Naive thymus-derived CD4-positive, alpha-beta T cell (primary cell): ENCODE measurements around the gene JHY. TPM values are rescaled to one million over a fixed set of nuclear protein-coding genes. Genes with fewer than 3 reads are reported as not detected.

Experiments
- ATAC-seq: fragments of 150-1000 bp; cut with Tn5 transposase; 2 replicates; pipeline ENCODE4 v1.10.0; 2021; ENCODE audit warnings: mild to moderate bottlenecking, moderate library complexity
- CTCF ChIA-PET: fragments of 350-600 bp; sonication (Branson Sonifier 250); formaldehyde crosslinking; loops from one replicate; lab custom pipeline; 2021; ENCODE audit warnings: antibody characterized with exemption; lab: Charles Lee
- POLR2A ChIA-PET: fragments of 350-600 bp; sonication (Branson Sonifier 250); formaldehyde crosslinking; loops from one replicate; lab custom pipeline; 2021; ENCODE audit warnings: antibody characterized with exemption, inconsistent platforms; lab: Charles Lee
- DNase-seq, 9 donors: peaks; one replicate each; pipeline versions ENCODE4 v3.0.0 to v3.0.0-alpha.2; 2020 to 2022; ENCODE audit warnings: mixed read lengths in 1 of 9
- H3K27ac ChIP-seq: one replicate; pipeline ENCODE4 v1.7.0; 2013; ENCODE audit warnings: mild to moderate bottlenecking, low read depth, low read length, moderate library complexity
- H3K27me3 ChIP-seq, 2 donors: one replicate each; pipeline ENCODE4 v1.7.0; 2013; ENCODE audit warnings: low read length in 2 of 2, mild to moderate bottlenecking in 2 of 2, moderate library complexity in 2 of 2; ENCODE audit not compliant: control insufficient read depth in 2 of 2, insufficient read depth in 2 of 2
- H3K36me3 ChIP-seq, 3 experiments: 1 replicate in 2 of 3; 2 replicates in 1 of 3; pipeline ENCODE4 v1.7.0; 2013; ENCODE audit warnings: low read length in 3 of 3, mild to moderate bottlenecking in 3 of 3, moderate library complexity in 1 of 3; ENCODE audit not compliant: insufficient read depth in 3 of 3, control insufficient read depth in 2 of 3
- H3K4me1 ChIP-seq, 2 donors: one replicate each; pipeline ENCODE4 v1.7.0; 2013; ENCODE audit warnings: low read length in 2 of 2, mild to moderate bottlenecking in 2 of 2, moderate library complexity in 1 of 2; ENCODE audit not compliant: control insufficient read depth in 2 of 2, insufficient read depth in 2 of 2
- H3K4me3 ChIP-seq: 2 replicates; pipeline ENCODE4 v1.7.0; 2013; ENCODE audit warnings: mild to moderate bottlenecking, low read length
- H3K9me3 ChIP-seq, 3 experiments: 1 replicate in 2 of 3; 2 replicates in 1 of 3; pipeline ENCODE4 v1.7.0; 2013; ENCODE audit warnings: low read length in 3 of 3; ENCODE audit not compliant: control insufficient read depth in 2 of 3
- H3K27ac Mint-ChIP-seq, 9 donors: one replicate each; pipeline ENCODE4 v1.8.0; 2020 to 2022; ENCODE audit warnings: mixed read lengths in 9 of 9, mild to moderate bottlenecking in 8 of 9, moderate library complexity in 5 of 9, inconsistent platforms in 2 of 9
- H3K27me3 Mint-ChIP-seq, 5 donors: one replicate each; pipeline ENCODE4 v1.8.0; 2021 to 2022; ENCODE audit warnings: mixed read lengths in 5 of 5, mild to moderate bottlenecking in 1 of 5
- H3K36me3 Mint-ChIP-seq, 5 donors: one replicate each; pipeline ENCODE4 v1.8.0; 2020 to 2022; ENCODE audit warnings: mixed read lengths in 5 of 5, mild to moderate bottlenecking in 3 of 5, inconsistent platforms in 1 of 5
- H3K4me1 Mint-ChIP-seq, 7 donors: one replicate each; pipeline ENCODE4 v1.8.0; 2020 to 2022; ENCODE audit warnings: mixed read lengths in 7 of 7, mild to moderate bottlenecking in 3 of 7, inconsistent platforms in 1 of 7
- H3K4me3 Mint-ChIP-seq, 10 donors: one replicate each; pipeline ENCODE4 v1.8.0; 2020 to 2022; ENCODE audit warnings: mild to moderate bottlenecking in 10 of 10, mixed read lengths in 10 of 10, moderate library complexity in 6 of 10, inconsistent platforms in 2 of 10
- H3K9me3 Mint-ChIP-seq, 11 donors: one replicate each; pipeline ENCODE4 v1.8.0; 2020 to 2022; ENCODE audit warnings: mixed read lengths in 11 of 11, mild to moderate bottlenecking in 4 of 11, inconsistent platforms in 1 of 11, moderate library complexity in 1 of 11
- intact Hi-C, 2 donors: fragments of 100-400 bp; cut with micrococcal nuclease; formaldehyde crosslinking; loops; one replicate each; pipeline ENCODE4 v1.15.1; 2023
- polyA plus RNA-seq, 2 donors: library from polyadenylated mRNA; unstranded; fragments of 300-500 nt; fragmentation: Illumina TruSeq; gene quantifications; one replicate each; pipeline ENCODE4 v1.2.3, GENCODE V29; 2021
- total RNA-seq, 6 experiments: library from RNA in 5 of 6; stranded (reverse) in 5 of 6; gene quantifications; 1 replicate in 5 of 6; 2 replicates in 1 of 6; pipeline ENCODE4 v1.2.3 and lab custom pipeline; 2021 to 2026

Gene JHY
- total and polyA plus RNA-seq, 7 experiments from 2014 or later = 2.1 to 5.0 (median 4.1) TPM

DNA sequence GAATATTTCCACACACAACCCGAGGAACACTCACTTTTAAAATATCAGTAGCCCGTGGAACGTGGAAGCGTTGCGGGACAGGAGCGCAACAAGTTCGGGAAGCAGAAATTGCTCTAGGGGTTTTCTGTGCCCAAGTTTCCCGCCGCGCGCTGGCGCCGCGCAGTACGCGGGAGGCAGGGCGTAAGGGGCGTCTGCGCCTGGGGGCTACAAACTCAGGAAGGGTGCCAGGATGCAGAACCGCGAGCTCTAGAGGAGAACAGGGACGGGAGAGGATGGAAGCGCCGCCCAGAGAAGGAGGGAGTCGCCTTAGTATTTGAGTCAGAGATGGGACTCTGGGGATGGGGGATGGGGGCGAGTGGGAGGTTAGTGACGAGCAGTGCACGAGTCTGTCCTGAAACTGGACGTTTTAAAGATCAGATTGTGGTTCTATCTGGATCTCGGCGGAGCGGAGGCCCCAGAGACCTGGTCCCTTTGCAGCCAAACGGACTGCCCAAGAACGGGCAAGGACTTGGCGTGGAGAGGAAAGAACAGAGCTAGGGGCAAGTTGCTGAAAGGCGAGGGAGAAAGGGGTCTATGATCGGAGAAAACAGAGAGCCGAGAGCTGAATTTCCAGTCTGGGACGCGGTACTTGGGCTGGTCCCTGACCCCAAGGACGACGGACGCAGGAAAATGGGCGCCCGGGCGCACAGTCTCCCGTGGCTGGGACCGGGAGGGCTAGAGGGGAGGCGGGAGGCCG is 94.3 kb downstream of the JHY start:
- no peak overlapping the region for H3K27ac ChIP-seq
- peaks cover 25 to 26% of the 10 kb centered on the region in 2 donors for H3K27me3 ChIP-seq
- DNase-seq (no peak), ATAC-seq (no peak)
- Mint-ChIP-seq H3K27ac (peak overlapping the region in 1 of 9 donors; percentile 80), H3K4me1 (peaks cover 17 to 40% (median 25%) of the 10 kb centered on the region in 7 donors), H3K36me3 (peaks cover 0 to 6% (median 4%) of the 10 kb centered on the region in 5 donors), H3K4me3 (peak overlapping the region; percentile 31 to 80 (median 50)), H3K27me3 (peaks cover 82 to 96% (median 87%) of the 10 kb centered on the region in 5 donors), H3K9me3 (peaks cover 0 to 12% (median 4%) of the 10 kb centered on the region in 11 donors)
- POLR2A ChIA-PET = no interaction called here
- intact Hi-C loops = no loop called here
- no peak overlapping the region for H3K4me3 ChIP-seq
- CTCF ChIA-PET = no interaction called here
- H3K9me3 ChIP-seq = no peaks in the 10 kb centered on the region
- H3K4me1 ChIP-seq = peaks cover 0 to 8% of the 10 kb centered on the region in 2 donors
- H3K36me3 ChIP-seq = no peaks in the 10 kb centered on the region

DNA sequence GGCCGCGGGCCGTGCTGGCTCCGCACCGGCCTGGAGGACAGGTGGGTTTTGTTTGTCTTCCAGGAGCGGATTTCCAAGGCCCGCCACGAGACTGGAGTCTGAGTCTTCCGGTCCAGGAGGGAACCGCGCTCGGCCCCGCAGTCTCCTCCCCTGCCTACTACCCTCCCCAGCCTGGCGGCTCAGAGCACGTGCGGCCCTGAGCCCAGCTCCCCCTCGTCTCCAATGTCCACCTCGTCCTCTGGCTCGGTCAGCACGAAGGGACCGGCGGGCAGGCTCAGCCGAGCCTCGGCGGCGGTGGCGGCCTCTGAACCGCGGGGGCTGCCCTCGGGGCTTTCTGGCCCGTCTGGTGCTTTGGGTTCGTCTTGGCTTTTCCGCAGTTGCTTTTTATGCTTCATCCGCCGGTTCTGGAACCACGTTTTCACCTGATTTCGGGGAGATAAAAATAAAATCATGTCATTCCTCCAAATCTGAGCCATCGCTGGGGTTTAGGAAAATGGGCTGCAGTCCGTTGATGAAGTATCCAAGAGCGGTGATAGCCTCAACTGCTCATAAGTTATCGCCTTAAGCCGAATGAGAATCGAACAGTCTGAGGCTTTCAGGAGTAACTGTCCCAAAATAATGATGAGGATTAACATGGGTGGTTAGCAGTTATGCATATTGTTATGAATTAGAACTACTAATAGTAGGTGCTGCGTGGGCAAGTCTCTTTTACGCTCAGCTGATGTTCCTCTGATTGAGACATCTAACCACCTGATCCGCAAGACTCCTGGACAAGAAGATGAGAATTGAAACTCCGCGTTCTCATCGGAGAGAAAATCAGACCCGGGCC is 95.1 kb downstream of the JHY start:
- Histone ChIP-seq H3K36me3 (no peaks in the 10 kb centered on the region), H3K4me1 (peaks cover 0 to 8% of the 10 kb centered on the region in 2 donors), H3K27ac (no peak overlapping the region), H3K27me3 (peaks cover 26 to 32% of the 10 kb centered on the region in 2 donors), H3K4me3 (no peak overlapping the region), H3K9me3 (no peaks in the 10 kb centered on the region)
- peak overlapping the region; percentile 1 to 80 (median 34) for H3K4me3 Mint-ChIP-seq
- peaks cover 86 to 98% (median 92%) of the 10 kb centered on the region in 5 donors for H3K27me3 Mint-ChIP-seq
- DNase-seq (no peak), ATAC-seq (no peak)
- H3K4me1 Mint-ChIP-seq = peaks cover 17 to 47% (median 25%) of the 10 kb centered on the region in 7 donors
- ChIA-PET POLR2A (no interaction called here), CTCF (no interaction called here)
- peak overlapping the region in 1 of 9 donors; percentile 85 for H3K27ac Mint-ChIP-seq
- peaks cover 0 to 8% (median 6%) of the 10 kb centered on the region in 5 donors for H3K36me3 Mint-ChIP-seq
- intact Hi-C loops = no loop called here
- H3K9me3 Mint-ChIP-seq = peaks cover 0 to 18% (median 6%) of the 10 kb centered on the region in 11 donors

DNA sequence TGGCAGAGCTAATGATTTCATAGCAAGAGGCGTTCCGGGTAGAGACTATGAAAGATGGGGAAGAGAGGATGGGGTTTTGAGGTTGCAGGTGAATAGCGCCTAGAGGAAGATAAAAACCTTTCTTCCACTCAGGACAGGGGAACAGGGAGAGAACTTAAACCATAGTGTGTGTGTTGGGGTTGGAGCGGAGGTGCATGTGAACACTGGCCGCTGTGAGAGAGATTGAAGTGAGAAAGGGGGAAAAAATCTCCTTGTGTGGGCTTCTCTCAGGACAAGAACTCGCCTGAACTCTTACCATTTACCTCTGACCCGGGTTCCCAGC is 95.7 kb downstream of the JHY start:
- Histone ChIP-seq H3K9me3 (no peaks in the 10 kb centered on the region), H3K27ac (no peak overlapping the region), H3K4me3 (no peak overlapping the region), H3K4me1 (peaks cover 0 to 8% of the 10 kb centered on the region in 2 donors), H3K27me3 (peaks cover 23 to 38% of the 10 kb centered on the region in 2 donors), H3K36me3 (no peaks in the 10 kb centered on the region)
- H3K27me3 Mint-ChIP-seq = peaks cover 86 to 98% (median 93%) of the 10 kb centered on the region in 5 donors
- H3K36me3 Mint-ChIP-seq = peaks cover 0 to 9% (median 6%) of the 10 kb centered on the region in 5 donors
- H3K9me3 Mint-ChIP-seq = peaks cover 0 to 18% (median 6%) of the 10 kb centered on the region in 11 donors
- ChIA-PET CTCF (no interaction called here), POLR2A (no interaction called here)
- ATAC-seq (no peak), DNase-seq (no peak)
- intact Hi-C loops = no loop called here
- peak overlapping the region in 1 of 9 donors; percentile 85 for H3K27ac Mint-ChIP-seq
- peaks cover 18 to 53% (median 31%) of the 10 kb centered on the region in 7 donors for H3K4me1 Mint-ChIP-seq
- H3K4me3 Mint-ChIP-seq = peak overlapping the region in 9 of 10 donors; percentile 1 to 73 (median 30)

DNA sequence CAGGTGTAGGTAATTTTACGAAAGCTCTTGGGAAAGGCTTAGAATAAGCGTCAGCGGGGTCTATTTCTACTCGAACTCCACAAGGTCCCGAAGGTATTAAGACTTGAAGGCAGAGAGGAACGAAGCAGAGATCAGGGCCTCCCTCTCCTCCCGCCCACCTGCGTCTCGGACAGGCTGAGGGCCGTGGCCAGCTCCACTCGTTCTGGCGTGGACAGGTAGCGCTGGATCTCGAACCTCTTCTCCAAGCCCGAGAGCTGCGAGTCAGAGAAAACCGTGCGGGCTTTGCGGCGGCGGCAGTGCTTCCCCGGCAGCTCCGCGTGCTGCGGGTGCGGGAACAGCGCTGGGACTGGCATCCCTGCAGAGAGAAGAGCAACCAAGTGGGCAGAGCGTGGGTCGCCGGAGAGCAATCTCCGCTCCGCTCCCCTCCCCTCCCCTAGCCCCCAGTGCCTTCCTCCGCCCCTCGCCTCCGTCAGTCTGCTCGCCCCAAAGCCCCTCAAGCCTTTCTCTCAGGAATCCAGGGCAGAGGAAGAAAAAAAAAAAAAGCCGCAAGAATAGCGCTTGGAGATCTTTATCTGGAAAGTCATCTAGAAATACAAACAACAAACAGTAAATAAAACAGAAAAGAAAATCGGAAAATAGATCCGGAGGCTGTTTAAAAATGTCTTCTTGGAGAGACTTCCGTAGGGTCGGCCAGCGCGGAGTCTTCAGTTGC is 96.7 kb downstream of the JHY start:
- DNase-seq = no peak
- H3K27me3 Mint-ChIP-seq = peaks cover 82 to 96% (median 91%) of the 10 kb centered on the region in 5 donors
- Histone ChIP-seq H3K9me3 (no peaks in the 10 kb centered on the region), H3K36me3 (no peaks in the 10 kb centered on the region), H3K4me3 (no peak overlapping the region), H3K27ac (no peak overlapping the region), H3K27me3 (peaks cover 29 to 46% of the 10 kb centered on the region in 2 donors), H3K4me1 (peaks cover 0 to 16% of the 10 kb centered on the region in 2 donors)
- peaks cover 0 to 9% (median 6%) of the 10 kb centered on the region in 5 donors for H3K36me3 Mint-ChIP-seq
- intact Hi-C loops = no loop called here
- peak overlapping the region in 5 of 10 donors; percentile 16 to 71 (median 24) for H3K4me3 Mint-ChIP-seq
- no peak for ATAC-seq
- peak overlapping the region in 1 of 9 donors; percentile 66 for H3K27ac Mint-ChIP-seq
- ChIA-PET POLR2A (no interaction called here), CTCF (no interaction called here)
- peaks cover 24 to 59% (median 36%) of the 10 kb centered on the region in 7 donors for H3K4me1 Mint-ChIP-seq
- peaks cover 0 to 18% (median 6%) of the 10 kb centered on the region in 11 donors for H3K9me3 Mint-ChIP-seq

DNA sequence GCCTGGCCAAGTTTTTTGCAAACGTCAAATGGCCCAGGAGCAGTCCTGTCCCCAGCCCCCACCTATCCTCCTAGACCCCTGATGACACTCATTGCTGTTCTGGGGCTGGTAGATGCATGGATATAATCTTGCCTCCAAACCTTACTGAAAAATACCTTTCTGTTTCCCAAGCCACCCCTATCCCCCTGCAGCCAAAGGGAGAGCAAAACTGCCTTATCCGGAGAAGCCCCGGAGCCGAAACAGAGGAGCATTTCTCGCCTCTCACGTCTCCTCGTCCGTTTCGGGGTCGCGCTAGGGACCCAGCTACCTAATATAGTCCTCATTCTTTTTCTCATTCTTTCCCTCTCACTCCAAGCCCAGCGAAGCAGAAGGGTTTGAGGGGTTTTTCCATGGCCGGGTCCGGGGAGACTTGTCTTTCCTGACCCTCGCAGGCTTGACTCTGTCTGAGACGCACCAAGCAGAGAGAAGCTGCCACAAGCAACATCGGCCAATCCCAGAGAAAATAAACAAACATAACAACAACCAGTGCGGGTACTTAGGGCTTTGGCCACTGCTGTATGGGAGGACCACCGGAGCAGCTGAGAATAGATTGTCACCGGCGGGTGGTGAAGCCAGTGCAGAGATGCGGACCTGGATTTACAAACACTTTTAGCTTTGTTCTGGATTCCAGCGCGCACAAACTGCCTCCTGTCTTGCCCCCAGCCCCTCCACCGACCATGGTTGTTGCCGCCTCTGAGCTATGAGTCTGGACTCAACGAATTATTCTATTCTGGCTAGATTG is 97.4 kb downstream of the JHY start:
- Histone ChIP-seq H3K4me3 (no peak overlapping the region), H3K27me3 (peaks cover 30 to 46% of the 10 kb centered on the region in 2 donors), H3K4me1 (peaks cover 0 to 16% of the 10 kb centered on the region in 2 donors), H3K9me3 (no peaks in the 10 kb centered on the region), H3K36me3 (no peaks in the 10 kb centered on the region), H3K27ac (no peak overlapping the region)
- DNase-seq (no peak), ATAC-seq (no peak)
- Mint-ChIP-seq H3K27ac (peak overlapping the region in 1 of 9 donors; percentile 66), H3K27me3 (peaks cover 84 to 95% (median 91%) of the 10 kb centered on the region in 5 donors), H3K4me3 (peak overlapping the region in 6 of 10 donors; percentile 16 to 71 (median 30)), H3K4me1 (peaks cover 24 to 59% (median 36%) of the 10 kb centered on the region in 7 donors), H3K9me3 (peaks cover 0 to 18% (median 6%) of the 10 kb centered on the region in 11 donors), H3K36me3 (peaks cover 0 to 9% (median 6%) of the 10 kb centered on the region in 5 donors)
- CTCF ChIA-PET = no interaction called here
- POLR2A ChIA-PET = interaction anchor here (0.6 kb wide), 1 partner anchor 13 kb away, joined by 3 read pairs; no protein-coding TSS in a partner anchor
- intact Hi-C loops = loop anchor here in 1 of 2 donors (5.0 kb wide), 1 partner anchor 82 kb away; the partner anchor contains the start of gene HSPA8
